GM18907 (cell line): ENCODE results near the gene RNF212B.

Source experiments
- ATAC-seq: cut with Tn5 transposase; IDR thresholded peaks from one replicate; pipeline ENCODE4 v1.9.1; 2021; ENCODE audit warnings: mild to moderate bottlenecking, moderate library complexity; ENCODE audit not compliant: unreplicated experiment

Gene RNF212B

GRCh38 chr14:23310546-23310945 is 72.8 kb downstream of the RNF212B start:
- ATAC-seq = no peak

GRCh38 chr14:23316300-23316699 is 78.6 kb downstream of the RNF212B start:
- ATAC-seq = no peak

DNA sequence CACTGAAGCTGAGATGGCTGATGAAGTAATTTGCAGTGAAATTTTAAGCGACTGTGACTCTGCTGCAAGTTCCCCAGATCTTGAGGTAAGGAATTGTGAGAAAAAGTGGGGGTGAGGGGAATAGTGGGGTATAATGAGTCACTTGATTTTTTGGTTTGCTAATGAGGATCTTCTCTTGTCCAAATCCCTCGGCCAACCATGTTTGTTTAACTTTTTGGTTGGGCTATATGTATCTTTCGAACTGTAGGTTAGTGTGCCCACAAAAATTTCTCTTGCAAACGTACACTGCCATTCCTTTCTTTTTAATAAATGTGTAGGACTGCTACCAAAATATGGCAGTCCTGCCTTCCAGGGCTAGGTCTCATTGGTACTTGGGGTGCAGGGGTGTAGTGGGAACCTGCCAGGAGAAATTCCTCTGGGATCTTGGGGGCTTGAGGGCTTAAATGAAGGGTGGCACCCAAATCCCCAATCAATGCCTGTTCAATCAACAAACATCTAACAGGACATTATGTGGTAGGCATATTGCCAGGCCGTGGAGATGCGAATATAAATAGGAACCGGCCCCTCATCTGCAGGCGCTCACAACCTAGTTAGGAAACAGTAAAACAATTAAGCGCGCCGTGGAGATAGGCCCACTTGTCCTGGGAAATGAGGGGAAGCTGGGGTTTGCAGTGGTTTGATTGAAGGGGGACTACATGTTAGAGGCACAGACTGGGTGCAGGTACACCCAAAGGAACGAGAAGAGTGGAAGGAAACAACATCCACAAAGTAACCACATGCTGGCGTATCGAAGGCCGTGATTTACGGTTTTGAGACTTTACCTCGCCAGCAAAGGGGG is 82.2 kb downstream of the RNF212B start:
- no peak for ATAC-seq

GRCh38 chr14:23320584-23321571 is 83.1 kb downstream of the RNF212B start, which contains the start of gene PABPN1:
Gene PABPN1 (plus strand): TSS chr14:23321457. CDS start chr14:23321470, 13 bp downstream.
- ATAC-seq = peak; percentile 93

DNA sequence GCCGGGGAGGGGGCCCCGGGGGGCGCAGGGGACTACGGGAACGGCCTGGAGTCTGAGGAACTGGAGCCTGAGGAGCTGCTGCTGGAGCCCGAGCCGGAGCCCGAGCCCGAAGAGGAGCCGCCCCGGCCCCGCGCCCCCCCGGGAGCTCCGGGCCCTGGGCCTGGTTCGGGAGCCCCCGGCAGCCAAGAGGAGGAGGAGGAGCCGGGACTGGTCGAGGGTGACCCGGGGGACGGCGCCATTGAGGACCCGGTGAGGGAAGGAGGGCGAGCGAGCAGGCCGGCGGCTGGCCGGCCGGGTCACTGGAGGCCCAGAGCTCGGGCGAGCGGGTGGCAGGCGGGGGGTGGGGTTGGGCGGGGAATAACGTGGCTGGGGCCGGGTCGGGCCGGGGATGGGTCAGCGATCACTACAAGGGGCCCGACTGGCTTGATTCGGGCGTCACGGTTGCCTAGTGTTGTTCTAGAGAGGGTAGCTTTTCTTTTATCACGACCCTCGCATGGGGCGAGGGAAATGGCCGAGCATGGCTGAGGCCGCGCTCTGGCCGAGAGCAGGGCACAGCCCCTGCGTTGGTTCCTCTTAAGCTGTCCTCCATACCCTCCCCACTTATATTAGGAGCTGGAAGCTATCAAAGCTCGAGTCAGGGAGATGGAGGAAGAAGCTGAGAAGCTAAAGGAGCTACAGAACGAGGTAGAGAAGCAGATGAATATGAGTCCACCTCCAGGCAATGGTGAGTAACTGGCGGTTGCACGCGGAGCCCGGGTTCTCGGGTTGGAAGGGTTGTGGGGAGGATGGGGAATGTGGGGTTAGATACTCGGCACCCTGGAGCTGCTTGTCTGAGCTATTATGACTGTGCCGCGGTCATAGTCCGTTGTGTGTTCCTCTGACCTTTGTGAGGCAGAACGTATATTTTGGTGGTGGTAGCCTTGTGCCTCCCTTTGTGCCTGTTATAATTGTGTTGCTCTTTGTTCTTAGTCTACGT is 84.1 kb downstream of the RNF212B start:
- peak; percentile 26 for ATAC-seq
